Colonic mucosa (tissue), 4 donors: ENCODE measurements around the gene CEMIP. TPM values are rescaled to one million over a fixed set of nuclear protein-coding genes. Genes with fewer than 3 reads are reported as not detected.

Experiments used
- DNase-seq: peaks from one replicate; pipeline ENCODE4 v3.0.0-alpha.2; 2020
- H3K27ac ChIP-seq: fragments of 200-600 bp; one replicate; pipeline ENCODE4 v1.8.0; 2021
- H3K27me3 ChIP-seq: fragments of 200-600 bp; one replicate; pipeline ENCODE4 v1.8.0; 2021
- H3K36me3 ChIP-seq: fragments of 200-600 bp; one replicate; pipeline ENCODE4 v1.8.0; 2021
- H3K4me1 ChIP-seq: fragments of 200-600 bp; one replicate; pipeline ENCODE4 v1.8.0; 2021; ENCODE audit warnings: mild to moderate bottlenecking
- H3K4me3 ChIP-seq: fragments of 200-600 bp; one replicate; pipeline ENCODE4 v1.8.0; 2021
- H3K9ac ChIP-seq, 2 donors: one replicate each; pipeline ENCODE4 v1.7.0; 2013; ENCODE audit warnings: control low read depth in 2 of 2, low read depth in 2 of 2, low read length in 2 of 2
- H3K9me3 ChIP-seq: fragments of 200-600 bp; one replicate; pipeline ENCODE4 v1.8.0; 2021
- intact Hi-C: fragments of 100-400 bp; cut with DNase I; formaldehyde crosslinking; loops from one replicate; pipeline ENCODE4 v1.14.1; 2022
- total RNA-seq, 2 donors: library from RNA; stranded (reverse); fragmentation: NEBNext Ultra II Directional in 1 of 2; extraction: Animal tissue kit (Norgen Biotek cat#: 25700) in 1 of 2; gene quantifications; one replicate each; pipeline ENCODE4 v1.2.1, GENCODE V29; 2021
- TF ChIP-seq, protein P1 (sequence below): fragments of 200-600 bp; IDR thresholded peaks from one replicate; pipeline ENCODE4 v1.8.0; 2022; ENCODE audit warnings: antibody characterized with exemption, mild to moderate bottlenecking
- donor health status: healthy.
- donor health status: DM: no; HTN: no; CAD: no.
- donor health status: DM: no; HTN: no; CAD: no.

The CEMIP gene
- total RNA-seq, 2 donors from 2014 or later, result 2.1 to 2.9 TPM

DNA sequence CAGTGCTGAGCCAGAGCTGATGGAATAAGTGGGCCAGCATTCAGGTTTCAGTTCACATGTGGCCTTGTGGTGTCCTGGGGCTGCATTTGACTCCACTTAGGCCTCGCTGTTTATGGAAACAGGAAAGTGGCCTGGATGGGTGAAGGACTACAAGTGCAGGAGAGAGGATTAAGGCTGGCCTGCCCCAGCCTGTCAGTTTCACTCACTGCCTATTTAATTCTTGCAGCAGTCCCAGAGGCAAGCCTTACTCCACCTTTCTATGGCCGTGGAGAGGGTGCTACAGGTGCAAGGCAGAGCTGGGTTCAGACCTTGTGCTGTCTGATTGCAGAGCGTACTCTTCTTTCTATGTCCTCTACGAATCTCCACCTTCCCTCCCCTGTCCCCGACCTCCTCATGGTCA, 46.4 kb upstream of the CEMIP start:
- DNase-seq, result no peak
- H3K27ac ChIP-seq, result no peak overlapping the region
- no peaks in the 10 kb centered on the region for H3K9me3 ChIP-seq
- intact Hi-C loops, result no loop called here
- TF ChIP-seq, protein P1, sequence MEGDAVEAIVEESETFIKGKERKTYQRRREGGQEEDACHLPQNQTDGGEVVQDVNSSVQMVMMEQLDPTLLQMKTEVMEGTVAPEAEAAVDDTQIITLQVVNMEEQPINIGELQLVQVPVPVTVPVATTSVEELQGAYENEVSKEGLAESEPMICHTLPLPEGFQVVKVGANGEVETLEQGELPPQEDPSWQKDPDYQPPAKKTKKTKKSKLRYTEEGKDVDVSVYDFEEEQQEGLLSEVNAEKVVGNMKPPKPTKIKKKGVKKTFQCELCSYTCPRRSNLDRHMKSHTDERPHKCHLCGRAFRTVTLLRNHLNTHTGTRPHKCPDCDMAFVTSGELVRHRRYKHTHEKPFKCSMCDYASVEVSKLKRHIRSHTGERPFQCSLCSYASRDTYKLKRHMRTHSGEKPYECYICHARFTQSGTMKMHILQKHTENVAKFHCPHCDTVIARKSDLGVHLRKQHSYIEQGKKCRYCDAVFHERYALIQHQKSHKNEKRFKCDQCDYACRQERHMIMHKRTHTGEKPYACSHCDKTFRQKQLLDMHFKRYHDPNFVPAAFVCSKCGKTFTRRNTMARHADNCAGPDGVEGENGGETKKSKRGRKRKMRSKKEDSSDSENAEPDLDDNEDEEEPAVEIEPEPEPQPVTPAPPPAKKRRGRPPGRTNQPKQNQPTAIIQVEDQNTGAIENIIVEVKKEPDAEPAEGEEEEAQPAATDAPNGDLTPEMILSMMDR, result no peak
- H3K9ac ChIP-seq, result no peak overlapping the region
- H3K36me3 ChIP-seq, result no peaks in the 10 kb centered on the region
- H3K4me3 ChIP-seq, result no peak overlapping the region
- no peaks in the 10 kb centered on the region for H3K4me1 ChIP-seq
- H3K27me3 ChIP-seq, result no peaks in the 10 kb centered on the region

DNA sequence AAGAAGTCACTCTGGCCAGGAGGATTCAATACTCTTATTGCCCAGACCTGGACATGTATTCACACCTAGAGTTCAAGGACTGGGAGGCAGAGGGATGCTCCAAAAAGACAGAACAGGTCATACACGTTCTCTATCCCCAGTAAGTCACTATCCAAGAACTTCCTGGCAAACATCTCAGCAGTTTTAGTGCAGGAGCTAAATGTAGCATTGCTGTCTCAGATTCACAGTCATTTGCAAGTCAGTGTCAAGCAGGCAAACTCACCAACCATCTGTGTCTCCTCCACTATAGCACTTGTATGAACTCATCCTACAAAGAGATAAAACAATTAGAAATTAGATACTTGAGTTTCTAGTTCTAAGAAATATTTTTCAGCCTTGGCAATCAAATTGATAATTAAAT, 45.7 kb upstream of the CEMIP start:
- Histone ChIP-seq H3K9ac (no peak overlapping the region), H3K4me1 (no peaks in the 10 kb centered on the region), H3K27me3 (no peaks in the 10 kb centered on the region), H3K36me3 (no peaks in the 10 kb centered on the region), H3K27ac (no peak overlapping the region), H3K9me3 (no peaks in the 10 kb centered on the region), H3K4me3 (no peak overlapping the region)
- TF ChIP-seq, protein P1, result no peak
- no peak for DNase-seq
- intact Hi-C loops, result no loop called here

DNA sequence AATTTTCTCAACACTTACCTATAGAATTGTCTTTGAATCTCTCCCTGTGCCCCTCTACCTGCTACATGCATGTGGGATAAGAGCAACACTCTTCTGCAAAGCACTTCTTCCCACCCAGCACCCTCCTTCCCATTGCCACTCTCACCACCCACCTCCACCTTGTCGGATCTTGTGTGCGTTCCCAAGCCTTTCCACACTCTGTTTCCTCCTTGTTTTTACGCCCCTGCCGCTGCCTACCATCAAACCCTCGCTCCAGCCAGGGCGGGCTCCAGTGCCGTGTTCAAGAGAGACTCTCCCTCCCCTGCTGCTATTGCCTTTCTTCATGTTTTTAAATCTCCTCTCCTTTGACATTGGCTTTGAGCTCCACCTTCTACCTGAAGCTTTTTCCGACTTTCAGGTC, 43.8 kb upstream of the CEMIP start:
- H3K36me3 ChIP-seq, result no peaks in the 10 kb centered on the region
- no peaks in the 10 kb centered on the region for H3K4me1 ChIP-seq
- no peak for DNase-seq
- H3K27ac ChIP-seq, result no peak overlapping the region
- no peaks in the 10 kb centered on the region for H3K27me3 ChIP-seq
- intact Hi-C loops, result no loop called here
- no peak overlapping the region for H3K9ac ChIP-seq
- no peak overlapping the region for H3K4me3 ChIP-seq
- TF ChIP-seq, protein P1, result no peak
- H3K9me3 ChIP-seq, result no peaks in the 10 kb centered on the region

DNA sequence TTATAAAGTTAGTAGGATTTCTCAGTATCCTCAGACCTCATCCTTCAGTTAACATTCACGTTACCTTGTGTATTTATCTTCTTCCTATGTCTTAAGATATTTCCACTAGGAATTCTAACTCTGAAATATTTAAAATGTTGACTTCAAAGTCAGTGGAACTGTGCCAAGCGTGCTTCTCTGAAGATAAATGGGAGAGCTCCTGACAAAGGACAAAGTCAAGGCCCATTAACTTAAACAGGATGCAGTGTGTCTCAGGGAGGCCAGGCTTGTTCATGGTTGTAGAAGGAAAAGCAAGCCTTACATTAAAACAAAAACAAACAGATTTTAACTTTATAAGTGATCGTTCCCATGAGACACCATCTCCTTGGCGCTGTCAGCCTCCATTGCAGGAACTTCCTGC, 42.6 kb upstream of the CEMIP start:
- intact Hi-C loops, result no loop called here
- H3K27ac ChIP-seq, result no peak overlapping the region
- H3K27me3 ChIP-seq, result no peaks in the 10 kb centered on the region
- no peaks in the 10 kb centered on the region for H3K4me1 ChIP-seq
- no peak overlapping the region for H3K4me3 ChIP-seq
- no peak for DNase-seq
- TF ChIP-seq, protein P1, result no peak
- no peaks in the 10 kb centered on the region for H3K36me3 ChIP-seq
- no peak overlapping the region for H3K9ac ChIP-seq
- H3K9me3 ChIP-seq, result no peaks in the 10 kb centered on the region

DNA sequence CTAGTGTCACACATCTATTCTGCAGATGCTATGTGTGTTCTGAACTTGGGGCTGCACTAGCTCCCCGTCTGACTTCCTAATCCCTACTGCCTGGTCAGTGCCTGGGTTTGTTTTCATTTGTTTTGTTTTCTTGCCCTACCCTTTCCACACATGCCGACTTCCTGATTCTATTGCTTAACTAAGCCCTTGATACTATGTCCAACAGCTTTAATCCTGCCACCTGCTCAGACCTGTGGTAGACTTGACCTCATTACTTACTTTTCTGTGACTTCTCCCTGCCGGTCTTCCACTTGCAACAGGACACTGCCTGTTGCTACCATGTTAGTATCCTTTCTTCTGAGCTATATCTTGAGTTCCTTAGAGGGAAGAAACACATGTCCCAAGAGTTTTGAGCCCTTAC, 39.3 kb upstream of the CEMIP start:
- DNase-seq, result no peak

More for the DNA sequence above, 39.3 kb upstream of the CEMIP start:
- Histone ChIP-seq H3K4me3 (no peak overlapping the region), H3K9me3 (no peaks in the 10 kb centered on the region), H3K36me3 (no peaks in the 10 kb centered on the region), H3K9ac (no peak overlapping the region), H3K27me3 (no peaks in the 10 kb centered on the region), H3K27ac (no peak overlapping the region), H3K4me1 (no peaks in the 10 kb centered on the region)
- TF ChIP-seq, protein P1, result no peak
- intact Hi-C loops, result no loop called here
